A172 (cell line): ENCODE measurements around the gene MRPL11. TPM values are rescaled to one million over a fixed set of nuclear protein-coding genes. Genes with fewer than 3 reads are reported as not detected.
"Not testable (repeated sequence)": the region's sequence is repeated elsewhere in the genome, so short reads cannot be mapped to it uniquely, and the experiment has no call there.

ENCODE experiments used
- DNase-seq: peaks from one replicate; pipeline ENCODE4 v3.0.0-alpha.2; 2015; ENCODE audit warnings: low spot score
- total RNA-seq: library from RNA; depleted of rRNA; stranded (reverse); fragments of >200 nt; shearing (Covaris generic); gene quantifications from 2 replicates; pipeline ENCODE4 v1.2.3, GENCODE V29; 2014

MRPL11 gene
- total RNA-seq, 1 experiment from 2014 or later: 127 TPM

DNA sequence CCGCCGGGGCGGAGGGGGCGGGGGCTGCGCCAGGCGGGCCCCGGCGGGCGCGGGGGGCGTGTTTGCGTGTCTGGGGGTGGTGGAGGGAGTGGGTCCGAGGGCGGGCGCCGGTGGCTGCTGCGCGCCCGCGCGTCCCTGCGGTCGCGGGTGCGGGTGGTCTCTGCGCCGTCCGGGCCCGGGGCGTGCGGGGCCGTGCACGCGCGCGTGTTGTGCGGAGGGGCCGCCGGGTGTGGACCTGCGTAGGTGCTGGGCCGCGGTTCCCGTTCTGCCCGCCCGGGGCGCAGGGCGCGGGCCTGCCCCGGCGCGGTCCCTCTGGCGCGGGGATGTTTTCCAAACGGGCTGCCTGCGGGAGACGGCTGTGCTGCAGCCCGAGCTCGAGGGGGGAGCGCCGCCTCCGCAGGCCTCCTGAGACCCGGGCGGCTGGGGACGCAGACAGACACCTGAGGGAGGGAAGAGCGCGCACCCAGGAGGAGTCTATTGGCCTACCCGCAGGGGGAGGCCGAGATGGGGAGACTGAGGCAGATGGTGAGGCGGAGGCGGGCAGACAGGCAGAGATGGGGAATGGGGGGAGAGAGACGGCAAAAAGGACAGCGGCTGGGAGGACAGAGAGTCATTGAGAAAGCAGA lies 28.5 kb upstream of the MRPL11 start:
- no peak for DNase-seq

DNA sequence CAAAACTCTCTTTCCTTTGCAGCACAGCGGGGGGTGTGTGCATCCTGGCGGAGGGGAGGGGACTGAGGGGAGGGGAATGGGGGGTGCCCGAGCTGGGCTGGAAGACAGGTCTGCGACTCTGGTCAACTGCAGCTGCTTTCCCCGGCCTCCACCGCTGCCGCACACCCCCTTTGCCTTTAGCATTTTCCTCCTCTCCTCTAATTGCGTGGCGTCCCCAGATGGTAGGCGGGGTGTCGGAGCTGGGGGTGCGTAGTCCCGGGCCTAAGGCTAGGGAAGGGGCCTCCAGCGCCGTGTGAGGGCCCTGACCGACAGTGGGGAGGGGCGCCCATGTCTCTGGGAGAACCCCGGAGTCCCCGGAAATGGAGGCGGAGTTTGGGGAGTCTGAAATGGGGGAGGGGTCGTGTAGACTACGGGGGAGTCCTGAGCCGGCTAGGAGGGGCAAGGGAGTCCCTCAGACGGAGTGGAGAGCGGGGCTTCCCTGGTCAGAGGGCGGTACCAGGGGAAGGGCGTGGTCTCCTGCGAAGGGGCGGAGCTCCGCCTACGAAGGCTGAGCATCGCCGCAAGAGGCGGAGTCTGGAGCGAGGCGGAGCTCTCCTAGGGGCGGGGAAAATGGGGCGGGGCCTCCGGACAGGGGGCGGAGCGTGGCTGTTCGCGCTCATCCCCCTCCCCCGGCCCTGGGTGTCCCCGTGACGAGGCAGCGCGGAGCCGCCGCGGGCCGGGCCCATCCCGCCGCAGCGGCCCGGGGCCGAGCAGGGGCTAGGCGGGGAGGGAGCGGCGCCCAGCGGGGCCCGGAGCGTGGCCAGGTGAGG lies 27.8 kb upstream of the MRPL11 start, which contains the start of gene PELI3:
Gene PELI3, plus strand, starts transcription at position 681 of the 809 bp plus-strand sequence. CDS start 1,224 bp downstream, outside the sequence.
- DNase-seq: peak; percentile 79

GRCh38 chr11:66465373-66466224 lies 27.0 kb upstream of the MRPL11 start:
- no peak for DNase-seq

- no peak for DNase-seq
Observed at GRCh38 chr11:66464916-66465315, 26.3 kb upstream of the MRPL11 start.

- not testable (repeated sequence) for DNase-seq
Observed at GRCh38 chr11:66464116-66464515, 25.5 kb upstream of the MRPL11 start.

- no peak for DNase-seq
Observed at GRCh38 chr11:66462911-66463310, 24.3 kb upstream of the MRPL11 start.

GRCh38 chr11:66462010-66462409 lies 23.4 kb upstream of the MRPL11 start:
- no peak for DNase-seq

GRCh38 chr11:66459138-66459778 lies 20.6 kb upstream of the MRPL11 start:
- no peak for DNase-seq

GRCh38 chr11:66457826-66458225 lies 19.2 kb upstream of the MRPL11 start:
- DNase-seq: no peak

- no peak for DNase-seq
Observed at GRCh38 chr11:66454828-66455227, 16.2 kb upstream of the MRPL11 start.

DNA sequence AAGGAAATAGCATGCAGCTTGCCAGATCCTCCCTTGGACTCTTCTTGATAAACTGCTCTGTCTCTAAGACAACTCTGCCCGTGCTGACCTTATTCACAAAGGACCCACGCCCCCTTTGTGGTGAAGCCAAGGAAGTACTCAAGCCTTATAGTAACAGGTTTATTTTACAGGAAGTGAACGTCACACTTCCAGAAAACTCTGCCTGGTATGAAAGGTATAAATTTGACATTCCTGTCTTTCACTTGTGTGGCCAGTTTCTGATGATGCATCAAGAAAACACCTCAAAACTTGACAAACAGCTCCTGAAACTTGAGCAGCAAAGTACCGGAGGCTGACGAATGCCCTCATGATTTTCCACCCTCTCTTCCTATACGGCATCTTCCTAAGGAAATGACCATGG lies 15.6 kb upstream of the MRPL11 start:
- DNase-seq: peak; percentile 74

DNA sequence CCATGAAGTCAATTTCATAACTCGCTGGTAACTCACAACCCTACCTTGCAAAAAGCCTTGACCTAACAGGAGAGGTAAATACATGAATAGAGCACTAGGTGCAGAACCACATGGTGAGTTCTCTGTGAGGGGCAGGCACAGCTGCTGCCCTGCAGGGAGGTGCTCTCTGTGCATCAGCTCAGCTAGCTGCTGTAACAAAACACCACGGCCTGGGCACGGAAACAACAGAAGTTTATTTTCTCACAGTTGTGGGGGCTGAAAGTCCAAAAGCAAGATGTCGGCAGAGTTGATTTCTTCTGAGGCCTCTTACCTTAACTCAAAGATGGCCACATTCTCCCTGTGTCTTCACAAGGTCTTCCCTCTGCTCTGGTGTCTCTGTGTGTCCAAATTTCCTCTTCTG lies 13.0 kb upstream of the MRPL11 start:
- DNase-seq: no peak

DNA sequence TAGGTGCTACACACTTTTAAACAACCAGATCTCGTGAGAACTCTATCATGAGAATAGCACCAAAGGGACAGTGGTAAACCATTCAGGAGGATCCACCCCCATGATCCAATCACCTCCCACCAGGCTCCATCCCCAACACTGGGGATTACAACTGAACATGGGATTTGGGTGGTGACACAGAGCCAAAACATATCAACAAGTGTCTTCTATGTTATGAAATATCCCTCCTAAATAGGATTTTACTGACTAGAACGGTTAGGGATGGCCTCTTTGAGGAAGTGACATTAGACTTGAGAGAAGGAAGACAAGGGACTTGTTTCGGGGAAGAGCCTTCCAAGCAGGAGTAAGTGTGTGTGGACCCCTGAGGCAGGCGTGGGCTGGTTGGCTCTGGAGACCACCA lies 11.9 kb upstream of the MRPL11 start:
- no peak for DNase-seq

DNA sequence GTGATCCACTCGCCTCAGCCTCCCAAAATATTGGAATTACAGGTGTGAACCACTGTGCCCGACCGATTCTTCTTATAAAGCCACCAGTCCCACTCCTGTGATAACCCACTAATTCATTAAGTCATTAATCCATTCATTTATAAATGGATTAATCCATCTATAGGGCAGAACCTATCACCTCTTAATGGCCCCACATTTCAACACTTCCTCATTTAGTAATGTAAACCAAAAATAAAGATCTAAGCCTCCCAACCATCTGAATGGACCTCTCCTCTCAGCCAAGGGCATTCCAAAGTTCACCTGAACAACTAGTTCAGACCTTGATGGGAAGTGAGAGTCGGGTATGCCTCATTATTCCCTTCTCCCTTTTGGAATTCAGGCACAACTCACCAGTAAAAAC lies 9.9 kb upstream of the MRPL11 start:
- no peak for DNase-seq

- no peak for DNase-seq
Observed at GRCh38 chr11:66447012-66447411, 8.4 kb upstream of the MRPL11 start.

GRCh38 chr11:66443602-66444001 lies 5.0 kb upstream of the MRPL11 start:
- peak; percentile 88 for DNase-seq

DNA sequence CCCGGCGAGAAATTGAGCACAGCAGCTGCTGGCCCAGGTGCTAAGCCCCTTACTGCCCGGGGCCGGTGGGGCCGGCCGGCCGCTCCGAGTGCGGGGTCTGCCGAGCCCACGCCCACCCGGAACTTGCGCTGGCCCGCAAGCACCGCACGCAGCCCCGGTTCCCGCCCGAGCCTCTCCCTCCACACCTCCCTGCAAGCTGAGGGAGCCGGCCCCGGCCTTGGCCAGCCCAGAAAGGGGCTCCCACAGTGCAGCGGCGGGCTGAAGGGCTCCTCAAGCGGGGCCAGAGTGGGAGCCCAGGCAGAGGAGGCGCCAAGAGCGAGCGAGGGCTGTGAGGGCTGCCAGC lies 2.3 kb upstream of the MRPL11 start:
- DNase-seq: not testable (repeated sequence)

- not testable (repeated sequence) for DNase-seq
Observed at GRCh38 chr11:66440101-66440939, 1.7 kb upstream of the MRPL11 start.

GRCh38 chr11:66437979-66438503 lies 607 bp downstream of the MRPL11 start:
- DNase-seq: peak; percentile 5

DNA sequence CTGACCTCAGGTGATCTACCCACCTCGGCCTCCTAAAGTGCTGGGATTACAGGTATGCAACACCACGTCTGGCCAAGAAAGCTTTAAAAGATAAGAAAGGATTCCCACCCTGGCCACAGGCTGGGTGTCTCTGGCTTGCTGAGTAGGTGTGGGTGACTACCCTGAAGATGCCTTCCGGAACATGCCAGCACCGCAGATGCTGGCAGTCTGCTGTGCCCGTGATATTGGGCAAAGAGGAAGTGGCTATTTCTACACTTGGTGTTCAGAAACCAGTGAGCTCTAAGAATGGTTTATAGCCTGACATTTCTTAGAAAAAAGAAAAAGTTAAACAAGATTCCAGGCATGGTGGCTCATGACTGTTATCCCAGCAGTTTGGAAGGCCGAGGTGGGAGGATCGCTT lies 6.1 kb downstream of the MRPL11 start:
- no peak for DNase-seq

- not testable (repeated sequence) for DNase-seq
Observed at GRCh38 chr11:66431871-66432329, 6.7 kb downstream of the MRPL11 start.
